Effector CD8-positive, alpha-beta T cell (primary cell): ENCODE measurements around the gene PEX11B.

Experiments
- DNase-seq: peaks from one replicate; lab custom pipeline; 2025; lab: John Stamatoyannopoulos, UW

Gene PEX11B

DNA sequence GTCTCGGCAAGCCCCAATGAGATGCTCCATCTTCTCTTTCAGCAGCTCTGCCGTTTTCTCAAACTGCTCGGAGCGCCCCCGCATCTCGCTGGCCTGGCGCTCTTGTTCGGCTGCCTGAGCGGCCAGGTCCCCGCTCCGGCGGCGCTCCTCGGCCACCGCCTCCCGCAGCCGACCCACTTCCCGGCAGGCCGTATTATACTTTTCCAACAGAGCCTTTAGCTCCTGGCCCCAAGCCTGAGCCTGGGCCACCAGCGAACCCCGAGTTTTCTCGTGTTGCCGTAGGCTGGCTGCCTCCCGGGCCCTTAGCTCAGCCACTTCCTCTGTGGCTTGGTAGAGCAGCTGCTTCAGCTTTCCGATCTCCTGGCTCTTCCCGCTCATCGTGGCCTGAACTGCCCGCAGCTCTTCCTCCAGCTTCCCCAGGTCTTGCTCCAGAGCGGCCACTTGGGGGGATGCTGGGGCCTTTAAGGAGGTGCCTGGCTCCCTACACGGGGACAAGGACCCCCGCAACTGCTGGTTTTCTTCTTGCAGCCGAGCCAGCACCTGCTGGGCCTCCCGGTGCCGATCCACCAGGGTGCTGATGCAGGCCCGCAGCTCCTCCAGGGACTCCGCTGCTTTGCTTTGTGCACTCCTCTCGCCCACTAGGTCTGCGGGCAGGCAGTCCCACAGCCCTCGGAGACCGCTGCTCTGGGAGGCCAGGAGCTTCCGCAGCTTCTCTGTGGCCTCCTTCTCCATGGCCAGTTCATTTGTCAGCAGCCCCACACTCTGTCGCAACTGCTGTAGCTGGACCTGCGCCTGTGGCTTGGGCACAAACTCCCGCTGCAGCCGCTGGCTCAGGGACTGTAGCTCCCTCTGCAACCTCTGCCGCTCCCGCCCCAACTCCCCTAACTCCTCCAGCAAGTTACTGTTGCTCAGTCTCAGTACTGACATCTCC is 46.3 kb downstream of the PEX11B start:
- DNase-seq = no peak

DNA sequence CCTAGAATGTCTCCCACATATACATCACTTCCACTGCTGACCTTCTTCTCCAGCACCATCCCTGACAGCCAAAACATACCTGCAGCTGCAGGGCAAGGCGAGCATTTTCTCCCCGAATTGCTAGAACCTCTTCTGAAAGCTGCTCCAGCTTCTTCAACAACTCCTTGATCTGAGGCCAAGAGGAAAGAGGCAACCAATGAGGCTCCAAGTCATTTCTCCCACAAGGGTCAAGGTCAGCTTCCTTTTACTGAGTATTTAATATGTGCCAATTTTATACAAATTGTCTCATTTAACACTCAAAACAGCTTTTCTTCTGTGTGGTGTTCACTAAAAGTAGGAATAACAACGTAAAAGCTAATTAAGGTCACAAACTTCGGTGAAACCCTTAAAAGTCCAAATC is 50.3 kb downstream of the PEX11B start:
- no peak for DNase-seq

DNA sequence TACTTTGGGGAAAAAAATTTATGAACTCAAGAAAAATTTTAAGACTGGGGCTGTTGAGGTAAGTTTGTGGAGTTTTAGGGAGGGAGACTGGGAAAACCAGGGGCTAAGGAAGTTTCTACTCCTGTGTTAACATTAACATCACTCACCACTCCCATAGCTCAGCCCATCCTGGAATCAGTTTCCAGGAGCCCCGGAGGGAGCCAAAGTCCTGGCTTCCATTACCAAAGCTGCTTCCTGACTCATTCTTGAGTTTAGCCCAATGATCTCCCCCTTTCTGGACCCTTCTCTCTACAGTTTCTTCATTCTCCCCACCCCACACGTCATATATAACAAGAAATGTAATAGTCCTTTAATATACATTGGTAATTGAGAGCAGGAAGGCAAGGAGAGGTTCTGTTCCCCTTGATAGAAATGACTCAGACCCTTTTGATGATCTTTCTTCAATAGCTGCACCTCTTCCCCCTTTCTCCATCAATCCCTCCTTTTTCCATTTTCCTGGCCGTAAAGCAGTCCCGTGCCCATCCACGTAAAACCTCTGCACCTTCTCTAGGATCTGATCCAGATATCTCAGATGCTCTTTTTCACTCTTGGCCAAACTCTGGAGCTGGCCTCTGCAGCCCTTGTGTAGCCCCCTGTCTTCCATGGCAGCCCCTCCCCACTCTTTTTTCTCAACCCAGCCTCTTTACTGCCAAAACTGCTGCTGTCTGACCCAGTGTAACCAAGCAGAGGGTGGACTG is 55.1 kb downstream of the PEX11B start:
- DNase-seq = no peak
